Measurements from ENCODE around the gene DDX49.
A peak's percentile ranks its signal among the peaks of the same experiment; 100 is the strongest.

The DDX49 gene

GRCh38 chr19:18967358-18968146 lies 48.0 kb downstream of the DDX49 start:
- no peak overlapping the region for H3K14ac ChIP-seq (ENCODE audit: low read length)
- H3K4me2 ChIP-seq (ENCODE audit: insufficient read depth, low read length, poor library complexity, severe bottlenecking) = no peak overlapping the region
- H3K23ac ChIP-seq (ENCODE audit: low read depth, low read length, poor library complexity) = no peak overlapping the region
- no peaks in the 10 kb centered on the region for H3K27me3 ChIP-seq (ENCODE audit: control insufficient read depth in 3 of 3, insufficient read depth in 3 of 3, low read depth in 1 of 3, low read length in 3 of 3)
- no peak overlapping the region for H2BK15ac ChIP-seq (ENCODE audit: low read length)
- no peak overlapping the region for H2BK5ac ChIP-seq (ENCODE audit: low read length)
- H2AFZ ChIP-seq (ENCODE audit: low read length) = peak overlapping the region; percentile 78
- H2BK12ac ChIP-seq (ENCODE audit: low read length) = no peak overlapping the region
- H3K4me1 ChIP-seq (ENCODE audit: control insufficient read depth in 2 of 2, insufficient read depth in 1 of 2, low read depth in 1 of 2, low read length in 2 of 2) = no peaks in the 10 kb centered on the region
- no peak overlapping the region for H3K27ac ChIP-seq (replicated peaks; ENCODE audit: low read length)
- peak overlapping the region; percentile 61 for H2AK5ac ChIP-seq (ENCODE audit: low read depth, low read length)
- no peak overlapping the region for H3K4me3 ChIP-seq (ENCODE audit: low read length in 2 of 2)
- no peaks in the 10 kb centered on the region for H3K36me3 ChIP-seq (replicated peaks in 1 of 2; ENCODE audit: control insufficient read depth in 2 of 2, insufficient read depth in 2 of 2, low read length in 2 of 2)
- H3K9ac ChIP-seq (ENCODE audit: low read depth, low read length, poor library complexity) = peak overlapping the region; percentile 3
- H3K9me3 ChIP-seq (replicated peaks in 1 of 2; ENCODE audit: control insufficient read depth in 2 of 2, insufficient read depth in 1 of 2, low read depth in 1 of 2, low read length in 2 of 2) = peaks cover 3 to 4% of the 10 kb centered on the region in 2 donors
- no CpG with 5 or more reads among the region's 11 CpGs for WGBS, 2 donors (ENCODE audit: extremely low coverage in 2 of 2, insufficient read length in 2 of 2, insufficient replicate concordance in 1 of 2)
- no peak for DNase-seq (ENCODE audit: low spot score)
- H3K79me1 ChIP-seq (ENCODE audit: low read depth, low read length) = no peaks in the 10 kb centered on the region
- peak overlapping the region; percentile 19 for H3K18ac ChIP-seq (ENCODE audit: low read length)
- no peak overlapping the region for H4K8ac ChIP-seq (ENCODE audit: low read depth, low read length)
- H4K91ac ChIP-seq (ENCODE audit: low read depth, low read length, poor library complexity) = no peak overlapping the region
- H2BK120ac ChIP-seq (ENCODE audit: low read depth, low read length) = no peak overlapping the region
- H3K4ac ChIP-seq (ENCODE audit: low read length) = no peak overlapping the region

- Histone ChIP-seq H2AFZ (ENCODE audit: low read length) (no peak overlapping the region), H4K8ac (ENCODE audit: low read depth, low read length) (no peak overlapping the region), H4K91ac (ENCODE audit: low read depth, low read length, poor library complexity) (no peak overlapping the region), H3K4me1 (ENCODE audit: control insufficient read depth in 2 of 2, insufficient read depth in 1 of 2, low read depth in 1 of 2, low read length in 2 of 2) (no peaks in the 10 kb centered on the region), H2AK5ac (ENCODE audit: low read depth, low read length) (no peak overlapping the region), H2BK5ac (ENCODE audit: low read length) (no peak overlapping the region), H3K4me3 (ENCODE audit: low read length in 2 of 2) (no peak overlapping the region), H2BK12ac (ENCODE audit: low read length) (no peak overlapping the region), H3K18ac (ENCODE audit: low read length) (no peak overlapping the region), H2BK120ac (ENCODE audit: low read depth, low read length) (no peak overlapping the region), H3K14ac (ENCODE audit: low read length) (no peak overlapping the region), H3K4ac (ENCODE audit: low read length) (no peak overlapping the region), H3K36me3 (replicated peaks in 1 of 2; ENCODE audit: control insufficient read depth in 2 of 2, insufficient read depth in 2 of 2, low read length in 2 of 2) (no peaks in the 10 kb centered on the region), H3K9ac (ENCODE audit: low read depth, low read length, poor library complexity) (no peak overlapping the region), H3K23ac (ENCODE audit: low read depth, low read length, poor library complexity) (no peak overlapping the region), H3K4me2 (ENCODE audit: insufficient read depth, low read length, poor library complexity, severe bottlenecking) (no peak overlapping the region), H3K9me3 (replicated peaks in 1 of 2; ENCODE audit: control insufficient read depth in 2 of 2, insufficient read depth in 1 of 2, low read depth in 1 of 2, low read length in 2 of 2) (peaks cover 3 to 4% of the 10 kb centered on the region in 2 donors), H3K79me1 (ENCODE audit: low read depth, low read length) (no peaks in the 10 kb centered on the region), H3K27ac (replicated peaks; ENCODE audit: low read length) (no peak overlapping the region), H2BK15ac (ENCODE audit: low read length) (no peak overlapping the region), H3K27me3 (ENCODE audit: control insufficient read depth in 3 of 3, insufficient read depth in 3 of 3, low read depth in 1 of 3, low read length in 3 of 3) (no peaks in the 10 kb centered on the region)
- WGBS, 2 donors (ENCODE audit: extremely low coverage in 2 of 2, insufficient read length in 2 of 2, insufficient replicate concordance in 1 of 2) = no CpG with 5 or more reads among the region's 13 CpGs
- DNase-seq (ENCODE audit: low spot score) = no peak
These were observed 50.6 kb downstream of the DDX49 start for GRCh38 chr19:18969931-18970659.

- H3K36me3 ChIP-seq (replicated peaks in 1 of 2; ENCODE audit: control insufficient read depth in 2 of 2, insufficient read depth in 2 of 2, low read length in 2 of 2) = no peaks in the 10 kb centered on the region
These were observed 52.8 kb downstream of the DDX49 start for GRCh38 chr19:18972301-18972811.

GRCh38 chr19:18972851-18973250 lies 53.3 kb downstream of the DDX49 start:
- H3K14ac ChIP-seq (ENCODE audit: low read length) = no peak overlapping the region
- no peaks in the 10 kb centered on the region for H3K4me1 ChIP-seq (ENCODE audit: control insufficient read depth in 2 of 2, insufficient read depth in 1 of 2, low read depth in 1 of 2, low read length in 2 of 2)
- no peak overlapping the region for H4K91ac ChIP-seq (ENCODE audit: low read depth, low read length, poor library complexity)
- H3K79me1 ChIP-seq (ENCODE audit: low read depth, low read length) = no peaks in the 10 kb centered on the region
- no peak overlapping the region for H2BK120ac ChIP-seq (ENCODE audit: low read depth, low read length)
- peaks cover 2 to 3% of the 10 kb centered on the region in 2 donors for H3K9me3 ChIP-seq (replicated peaks in 1 of 2; ENCODE audit: control insufficient read depth in 2 of 2, insufficient read depth in 1 of 2, low read depth in 1 of 2, low read length in 2 of 2)
- H3K4ac ChIP-seq (ENCODE audit: low read length) = no peak overlapping the region
- no peak overlapping the region for H4K8ac ChIP-seq (ENCODE audit: low read depth, low read length)
- WGBS, 2 donors (ENCODE audit: extremely low coverage in 2 of 2, insufficient read length in 2 of 2, insufficient replicate concordance in 1 of 2) = no CpG with 5 or more reads among the region's 5 CpGs
- H3K27ac ChIP-seq (replicated peaks; ENCODE audit: low read length) = no peak overlapping the region
- no peak overlapping the region for H2BK5ac ChIP-seq (ENCODE audit: low read length)
- H2BK15ac ChIP-seq (ENCODE audit: low read length) = no peak overlapping the region
- no peak overlapping the region for H3K4me3 ChIP-seq (ENCODE audit: low read length in 2 of 2)
- no peaks in the 10 kb centered on the region for H3K27me3 ChIP-seq (ENCODE audit: control insufficient read depth in 3 of 3, insufficient read depth in 3 of 3, low read depth in 1 of 3, low read length in 3 of 3)
- no peaks in the 10 kb centered on the region for H3K36me3 ChIP-seq (replicated peaks in 1 of 2; ENCODE audit: control insufficient read depth in 2 of 2, insufficient read depth in 2 of 2, low read length in 2 of 2)
- no peak overlapping the region for H2BK12ac ChIP-seq (ENCODE audit: low read length)
- H3K23ac ChIP-seq (ENCODE audit: low read depth, low read length, poor library complexity) = no peak overlapping the region
- H2AFZ ChIP-seq (ENCODE audit: low read length) = no peak overlapping the region
- no peak for DNase-seq (ENCODE audit: low spot score)
- peak overlapping the region; percentile 0 for H2AK5ac ChIP-seq (ENCODE audit: low read depth, low read length)
- H3K18ac ChIP-seq (ENCODE audit: low read length) = no peak overlapping the region
- H3K4me2 ChIP-seq (ENCODE audit: insufficient read depth, low read length, poor library complexity, severe bottlenecking) = no peak overlapping the region
- H3K9ac ChIP-seq (ENCODE audit: low read depth, low read length, poor library complexity) = no peak overlapping the region

More at GRCh38 chr19:18972301-18972811, 52.8 kb downstream of the DDX49 start:
- Histone ChIP-seq H3K27me3 (ENCODE audit: control insufficient read depth in 3 of 3, insufficient read depth in 3 of 3, low read depth in 1 of 3, low read length in 3 of 3) (no peaks in the 10 kb centered on the region), H3K4me3 (ENCODE audit: low read length in 2 of 2) (no peak overlapping the region), H3K18ac (ENCODE audit: low read length) (no peak overlapping the region), H4K91ac (ENCODE audit: low read depth, low read length, poor library complexity) (no peak overlapping the region), H2BK15ac (ENCODE audit: low read length) (no peak overlapping the region), H4K8ac (ENCODE audit: low read depth, low read length) (no peak overlapping the region), H3K4me2 (ENCODE audit: insufficient read depth, low read length, poor library complexity, severe bottlenecking) (no peak overlapping the region), H3K27ac (replicated peaks; ENCODE audit: low read length) (no peak overlapping the region), H3K9ac (ENCODE audit: low read depth, low read length, poor library complexity) (no peak overlapping the region), H3K23ac (ENCODE audit: low read depth, low read length, poor library complexity) (no peak overlapping the region), H3K14ac (ENCODE audit: low read length) (no peak overlapping the region), H3K4me1 (ENCODE audit: control insufficient read depth in 2 of 2, insufficient read depth in 1 of 2, low read depth in 1 of 2, low read length in 2 of 2) (no peaks in the 10 kb centered on the region), H2BK5ac (ENCODE audit: low read length) (no peak overlapping the region), H2BK120ac (ENCODE audit: low read depth, low read length) (no peak overlapping the region), H2AFZ (ENCODE audit: low read length) (no peak overlapping the region), H3K79me1 (ENCODE audit: low read depth, low read length) (no peaks in the 10 kb centered on the region), H3K9me3 (replicated peaks in 1 of 2; ENCODE audit: control insufficient read depth in 2 of 2, insufficient read depth in 1 of 2, low read depth in 1 of 2, low read length in 2 of 2) (peaks cover 3 to 4% of the 10 kb centered on the region in 2 donors), H2BK12ac (ENCODE audit: low read length) (no peak overlapping the region), H3K4ac (ENCODE audit: low read length) (no peak overlapping the region), H2AK5ac (ENCODE audit: low read depth, low read length) (no peak overlapping the region)
- WGBS, 2 donors (ENCODE audit: extremely low coverage in 2 of 2, insufficient read length in 2 of 2, insufficient replicate concordance in 1 of 2) = no CpG with 5 or more reads among the region's 12 CpGs
- DNase-seq (ENCODE audit: low spot score) = no peak

Data from neuronal stem cell (in vitro differentiated cells).